Choroid plexus epithelial cell (primary cell): ENCODE data around the gene DCBLD1.
A peak's percentile ranks its signal among the peaks of the same experiment; 100 is the strongest.

Experiments
- DNase-seq: peaks from one replicate; pipeline ENCODE4 v3.0.0-alpha.2; 2010; ENCODE audit warnings: low read depth
- H3K4me3 ChIP-seq: 2 replicates; pipeline ENCODE4 v1.5.1; 2011; ENCODE audit warnings: low read depth, mild to moderate bottlenecking, control low read depth, low read length, moderate library complexity
- CTCF ChIP-seq: conservative IDR thresholded peaks from 2 replicates; pipeline ENCODE4 v1.5.1; 2011; ENCODE audit warnings: low read depth, mild to moderate bottlenecking, control low read depth, inconsistent platforms, low read length, moderate library complexity

Gene DCBLD1

GRCh38 chr6:117525607-117526006 is 43.1 kb downstream of the DCBLD1 start:
- no peak for TF ChIP-seq CTCF
- DNase-seq = no peak
- no peak overlapping the region for H3K4me3 ChIP-seq

- no peak for TF ChIP-seq CTCF
- DNase-seq = no peak
- H3K4me3 ChIP-seq = no peak overlapping the region
Observed at GRCh38 chr6:117530467-117531242, 48.2 kb downstream of the DCBLD1 start.

DNA sequence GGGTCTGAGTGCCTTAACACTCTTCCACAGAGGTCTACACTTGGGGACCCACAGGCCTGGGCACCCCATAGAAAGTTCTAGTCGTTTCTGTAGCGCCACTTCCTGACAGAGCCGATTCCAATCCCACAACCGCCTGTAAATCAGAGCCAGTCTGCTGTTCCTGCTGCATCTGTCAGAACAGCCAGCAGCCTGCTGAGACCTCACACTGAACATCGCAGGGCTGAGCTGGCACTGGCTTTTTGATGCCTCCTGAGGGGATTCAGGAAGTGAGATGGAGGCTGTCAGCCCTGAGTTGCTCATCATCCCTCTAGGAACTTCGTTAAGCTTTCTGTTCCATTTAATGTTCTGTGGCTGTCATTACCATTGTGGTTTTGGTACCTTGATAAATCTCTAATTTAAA is 48.9 kb downstream of the DCBLD1 start:
- peak; percentile 52 for DNase-seq
- H3K4me3 ChIP-seq = no peak overlapping the region
- no peak for TF ChIP-seq CTCF

GRCh38 chr6:117531809-117532725 is 49.6 kb downstream of the DCBLD1 start:
- DNase-seq = no peak
- TF ChIP-seq CTCF = no peak
- no peak overlapping the region for H3K4me3 ChIP-seq

GRCh38 chr6:117533775-117534174 is 51.3 kb downstream of the DCBLD1 start:
- no peak overlapping the region for H3K4me3 ChIP-seq
- TF ChIP-seq CTCF = no peak
- peak; percentile 23 for DNase-seq

- peak; percentile 68 for DNase-seq
- TF ChIP-seq CTCF = no peak
- H3K4me3 ChIP-seq = no peak overlapping the region
Observed at GRCh38 chr6:117534974-117535373, 52.5 kb downstream of the DCBLD1 start.
